Measurements from ENCODE around the gene DNAJC12.

DNA sequence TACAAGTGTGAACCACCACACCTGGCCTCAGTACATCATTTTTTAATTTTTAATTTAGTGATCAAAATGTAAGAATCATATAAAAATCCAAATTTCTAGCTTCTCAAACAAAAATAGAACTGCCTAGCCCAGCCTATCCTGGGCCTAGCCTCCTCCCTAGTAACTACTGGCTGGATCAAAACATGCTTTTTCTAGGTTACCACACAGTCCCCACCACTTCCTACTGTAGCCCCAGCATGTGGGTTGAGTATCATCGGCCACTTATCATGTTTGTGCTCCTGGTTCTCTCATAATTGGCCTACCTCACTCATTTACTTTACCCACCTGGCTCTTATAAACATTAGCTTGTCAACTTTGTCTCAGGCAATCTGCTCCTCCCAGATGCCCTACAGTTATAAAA is 52.9 kb downstream of the DNAJC12 start:
- TF ChIP-seq, protein P1, sequence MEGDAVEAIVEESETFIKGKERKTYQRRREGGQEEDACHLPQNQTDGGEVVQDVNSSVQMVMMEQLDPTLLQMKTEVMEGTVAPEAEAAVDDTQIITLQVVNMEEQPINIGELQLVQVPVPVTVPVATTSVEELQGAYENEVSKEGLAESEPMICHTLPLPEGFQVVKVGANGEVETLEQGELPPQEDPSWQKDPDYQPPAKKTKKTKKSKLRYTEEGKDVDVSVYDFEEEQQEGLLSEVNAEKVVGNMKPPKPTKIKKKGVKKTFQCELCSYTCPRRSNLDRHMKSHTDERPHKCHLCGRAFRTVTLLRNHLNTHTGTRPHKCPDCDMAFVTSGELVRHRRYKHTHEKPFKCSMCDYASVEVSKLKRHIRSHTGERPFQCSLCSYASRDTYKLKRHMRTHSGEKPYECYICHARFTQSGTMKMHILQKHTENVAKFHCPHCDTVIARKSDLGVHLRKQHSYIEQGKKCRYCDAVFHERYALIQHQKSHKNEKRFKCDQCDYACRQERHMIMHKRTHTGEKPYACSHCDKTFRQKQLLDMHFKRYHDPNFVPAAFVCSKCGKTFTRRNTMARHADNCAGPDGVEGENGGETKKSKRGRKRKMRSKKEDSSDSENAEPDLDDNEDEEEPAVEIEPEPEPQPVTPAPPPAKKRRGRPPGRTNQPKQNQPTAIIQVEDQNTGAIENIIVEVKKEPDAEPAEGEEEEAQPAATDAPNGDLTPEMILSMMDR (IDR thresholded peaks at IDR 0.05) = no peak
- TF ChIP-seq POLR2A (IDR thresholded peaks at IDR 0.05) = no peak

Data from uterus (tissue), 2 donors.